Parathyroid adenoma (tissue), 2 donors: ENCODE data around the gene BACE2.

Experiments
- H2AFZ ChIP-seq: fragments of 300-600 bp; sonication (generic); one replicate; pipeline ENCODE4 v1.7.0; 2017; ENCODE audit warnings: antibody characterized with exemption, mild to moderate bottlenecking
- H3K27ac ChIP-seq: fragments of 300-600 bp; sonication (generic); one replicate; pipeline ENCODE4 v1.7.0; 2017
- H3K27me3 ChIP-seq: fragments of 300-600 bp; sonication (generic); one replicate; pipeline ENCODE4 v1.7.0; 2017; ENCODE audit warnings: low read length; ENCODE audit not compliant: control insufficient read depth, insufficient read depth
- H3K36me3 ChIP-seq: fragments of 300-600 bp; sonication (generic); one replicate; pipeline ENCODE4 v1.7.0; 2017; ENCODE audit warnings: low read length; ENCODE audit not compliant: control insufficient read depth, insufficient read depth
- H3K4me1 ChIP-seq: fragments of 300-600 bp; sonication (generic); one replicate; pipeline ENCODE4 v1.7.0; 2017; ENCODE audit warnings: control low read depth
- H3K4me2 ChIP-seq: fragments of 300-600 bp; sonication (generic); one replicate; pipeline ENCODE4 v1.7.0; 2017; ENCODE audit warnings: low read length
- H3K4me3 ChIP-seq: fragments of 300-600 bp; sonication (generic); one replicate; pipeline ENCODE4 v1.7.0; 2017; ENCODE audit warnings: low read depth, low read length
- H3K79me2 ChIP-seq: fragments of 300-600 bp; sonication (generic); one replicate; pipeline ENCODE4 v1.7.0; 2017; ENCODE audit warnings: control low read depth
- H3K9ac ChIP-seq: fragments of 300-600 bp; sonication (generic); one replicate; pipeline ENCODE4 v1.7.0; 2017; ENCODE audit warnings: mild to moderate bottlenecking
- H3K9me3 ChIP-seq: fragments of 300-600 bp; sonication (generic); one replicate; pipeline ENCODE4 v1.7.0; 2017; ENCODE audit warnings: low read length; ENCODE audit not compliant: control insufficient read depth
- CTCF ChIP-seq: fragments of 300-600 bp; sonication (generic); IDR thresholded peaks from one replicate; pipeline ENCODE4 v1.7.0; 2017; ENCODE audit warnings: antibody characterized with exemption, mild to moderate bottlenecking
- donor health status: primary hyperparathyroidism.

The BACE2 gene

GRCh38 chr21:41153443-41153842, 14.5 kb upstream of the BACE2 start:
- no peaks in the 10 kb centered on the region for H3K27me3 ChIP-seq
- no peak for TF ChIP-seq CTCF
- H3K27ac ChIP-seq, result no peak overlapping the region

DNA sequence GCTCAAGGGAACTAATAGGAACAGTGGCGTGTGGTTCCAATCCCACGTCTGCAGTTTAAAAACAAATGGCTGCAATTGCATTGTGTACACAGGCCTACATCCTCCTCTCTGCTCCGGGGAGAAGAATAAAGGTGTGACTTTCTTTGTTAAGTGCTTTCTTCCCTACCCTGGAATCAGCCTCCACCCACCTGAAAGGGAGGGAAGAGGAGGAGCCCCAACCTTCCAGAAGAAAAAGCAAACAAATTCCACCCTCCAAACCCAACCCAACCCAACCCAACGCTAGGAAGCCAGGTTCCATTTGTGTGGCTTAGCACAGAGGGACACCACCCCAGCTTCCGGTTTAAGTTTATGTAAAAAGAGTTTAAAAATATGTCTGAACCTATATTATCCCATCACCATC, 11.8 kb upstream of the BACE2 start:
- no peaks in the 10 kb centered on the region for H3K27me3 ChIP-seq
- H3K4me1 ChIP-seq, result no peaks in the 10 kb centered on the region
- no peak overlapping the region for H2AFZ ChIP-seq
- no peaks in the 10 kb centered on the region for H3K36me3 ChIP-seq
- H3K9ac ChIP-seq, result no peak overlapping the region
- no peak for TF ChIP-seq CTCF
- no peak overlapping the region for H3K4me3 ChIP-seq
- H3K4me2 ChIP-seq, result no peak overlapping the region
- H3K27ac ChIP-seq, result no peak overlapping the region
- H3K79me2 ChIP-seq, result no peaks in the 10 kb centered on the region
- no peaks in the 10 kb centered on the region for H3K9me3 ChIP-seq

More at GRCh38 chr21:41153443-41153842, 14.5 kb upstream of the BACE2 start:
- Histone ChIP-seq H3K79me2 (no peaks in the 10 kb centered on the region), H3K4me3 (no peak overlapping the region), H3K9me3 (no peaks in the 10 kb centered on the region), H2AFZ (no peak overlapping the region), H3K4me1 (peaks cover 6% of the 10 kb centered on the region), H3K36me3 (no peaks in the 10 kb centered on the region), H3K4me2 (no peak overlapping the region), H3K9ac (no peak overlapping the region)

GRCh38 chr21:41158026-41158425, 9.9 kb upstream of the BACE2 start:
- no peak overlapping the region for H2AFZ ChIP-seq
- no peaks in the 10 kb centered on the region for H3K4me1 ChIP-seq
- no peak overlapping the region for H3K4me2 ChIP-seq
- H3K36me3 ChIP-seq, result no peaks in the 10 kb centered on the region
- H3K27ac ChIP-seq, result no peak overlapping the region
- H3K9me3 ChIP-seq, result no peaks in the 10 kb centered on the region
- no peaks in the 10 kb centered on the region for H3K79me2 ChIP-seq
- TF ChIP-seq CTCF, result no peak
- no peak overlapping the region for H3K9ac ChIP-seq
- no peaks in the 10 kb centered on the region for H3K27me3 ChIP-seq
- H3K4me3 ChIP-seq, result no peak overlapping the region

- no peak overlapping the region for H2AFZ ChIP-seq
- no peaks in the 10 kb centered on the region for H3K4me1 ChIP-seq
- no peaks in the 10 kb centered on the region for H3K36me3 ChIP-seq
- H3K4me3 ChIP-seq, result no peak overlapping the region
- H3K9ac ChIP-seq, result no peak overlapping the region
- no peak for TF ChIP-seq CTCF
- no peak overlapping the region for H3K27ac ChIP-seq
- no peaks in the 10 kb centered on the region for H3K27me3 ChIP-seq
- no peaks in the 10 kb centered on the region for H3K9me3 ChIP-seq
- no peaks in the 10 kb centered on the region for H3K79me2 ChIP-seq
- H3K4me2 ChIP-seq, result no peak overlapping the region
These were observed 7.9 kb upstream of the BACE2 start for GRCh38 chr21:41160036-41160435.

DNA sequence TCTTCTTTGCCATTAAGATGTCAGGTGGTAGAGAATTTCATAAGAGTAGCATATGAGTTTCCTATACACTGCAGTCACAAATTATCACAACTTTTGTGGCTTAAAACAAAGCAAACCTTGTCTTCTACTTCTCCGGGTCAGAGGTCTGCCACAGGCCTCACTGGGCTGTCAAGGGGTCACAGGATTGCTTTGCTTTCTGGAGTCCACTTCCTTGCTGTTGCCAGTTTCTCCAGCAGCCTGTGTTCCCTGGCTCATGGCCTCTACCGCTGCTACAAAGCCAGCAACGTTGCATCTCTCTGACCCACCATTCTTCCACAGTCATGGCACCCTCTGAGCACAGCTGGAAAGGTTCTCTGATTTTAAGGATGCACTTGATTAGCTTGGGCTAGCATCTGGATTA, 6.5 kb upstream of the BACE2 start:
- Histone ChIP-seq H3K4me1 (no peaks in the 10 kb centered on the region), H3K9me3 (no peaks in the 10 kb centered on the region)

More for the DNA sequence above, 6.5 kb upstream of the BACE2 start:
- H3K4me2 ChIP-seq, result no peak overlapping the region
- no peak overlapping the region for H3K27ac ChIP-seq
- H3K27me3 ChIP-seq, result no peaks in the 10 kb centered on the region
- no peaks in the 10 kb centered on the region for H3K36me3 ChIP-seq
- no peak overlapping the region for H2AFZ ChIP-seq
- H3K4me3 ChIP-seq, result no peak overlapping the region
- H3K9ac ChIP-seq, result no peak overlapping the region
- TF ChIP-seq CTCF, result no peak
- H3K79me2 ChIP-seq, result no peaks in the 10 kb centered on the region
